Activated T-helper 1 cell treated with anti-CD3 and anti-CD28 coated beads, Interleukin-12 subunit alpha, Interleukin-12 subunit beta, Interleukin-2, Interleukin-4 antibody, amounts not matched to agents 30 ng/mL and 10 ng/mL and 1 ng/mL, durations not matched to agents 14 hours and 24 hours and 36 hours (primary cell): ENCODE measurements around the gene FBLN1. TPM values are rescaled to one million over a fixed set of nuclear protein-coding genes. Genes with fewer than 3 reads are reported as not detected.

Experiments used
- DNase-seq: peaks from one replicate; pipeline ENCODE4 v3.0.0; 2021; ENCODE audit warnings: low spot score
- H3K27ac Mint-ChIP-seq: one replicate; pipeline ENCODE4 v1.8.0; 2021; ENCODE audit warnings: mild to moderate bottlenecking, mixed read lengths
- H3K27me3 Mint-ChIP-seq: one replicate; pipeline ENCODE4 v1.8.0; 2022; ENCODE audit warnings: mild to moderate bottlenecking, moderate library complexity, mixed read lengths; ENCODE audit not compliant: insufficient read depth
- H3K36me3 Mint-ChIP-seq: one replicate; pipeline ENCODE4 v1.8.0; 2021; ENCODE audit warnings: low read depth, mixed read lengths
- H3K4me1 Mint-ChIP-seq: one replicate; pipeline ENCODE4 v1.8.0; 2021; ENCODE audit warnings: low read depth, mixed read lengths
- H3K4me3 Mint-ChIP-seq: one replicate; pipeline ENCODE4 v1.8.0; 2021; ENCODE audit warnings: mild to moderate bottlenecking, moderate library complexity, mixed read lengths
- H3K9me3 Mint-ChIP-seq: one replicate; pipeline ENCODE4 v1.8.0; 2021; ENCODE audit warnings: mixed read lengths
- intact Hi-C: fragments of 100-400 bp; cut with micrococcal nuclease; formaldehyde crosslinking; loops from one replicate; pipeline ENCODE4 v1.15.1; 2024
- total RNA-seq: library from RNA; stranded (reverse); gene quantifications from 2 replicates; pipeline ENCODE4 v1.2.3, GENCODE V29; 2022

The FBLN1 gene
- total RNA-seq, 1 donor from 2014 or later: not detected

DNA sequence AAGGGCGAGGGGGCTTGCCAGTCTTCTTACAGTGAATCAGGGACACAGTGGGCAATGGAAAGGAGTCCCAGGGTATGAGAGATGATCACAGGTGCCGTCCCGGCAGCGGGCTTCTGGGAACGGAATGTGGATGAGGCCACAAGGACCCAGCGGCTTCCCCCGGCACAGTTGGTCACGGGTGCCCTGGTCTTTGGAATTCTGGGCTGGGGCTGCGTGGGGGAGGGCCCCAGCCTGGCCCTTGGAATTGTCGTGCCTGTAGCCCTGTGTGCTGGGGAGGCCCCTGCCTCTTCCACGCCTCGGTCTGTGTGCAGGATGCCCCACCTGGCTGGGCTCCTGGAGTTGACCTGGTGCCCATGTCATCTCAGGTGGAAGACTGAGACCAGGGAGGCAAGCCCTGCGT, 76.6 kb downstream of the FBLN1 start:
- DNase-seq: no peak
- H3K27ac Mint-ChIP-seq: no peak overlapping the region
- no peak overlapping the region for H3K4me3 Mint-ChIP-seq
- peaks cover 4% of the 10 kb centered on the region for H3K4me1 Mint-ChIP-seq
- intact Hi-C loops: loop anchor here (2.0 to 10.0 kb wide), 3 partner anchors 65 to 525 kb away; no protein-coding TSS in a partner anchor
- no peaks in the 10 kb centered on the region for H3K36me3 Mint-ChIP-seq
- H3K27me3 Mint-ChIP-seq: peaks cover 12% of the 10 kb centered on the region
- H3K9me3 Mint-ChIP-seq: no peaks in the 10 kb centered on the region

DNA sequence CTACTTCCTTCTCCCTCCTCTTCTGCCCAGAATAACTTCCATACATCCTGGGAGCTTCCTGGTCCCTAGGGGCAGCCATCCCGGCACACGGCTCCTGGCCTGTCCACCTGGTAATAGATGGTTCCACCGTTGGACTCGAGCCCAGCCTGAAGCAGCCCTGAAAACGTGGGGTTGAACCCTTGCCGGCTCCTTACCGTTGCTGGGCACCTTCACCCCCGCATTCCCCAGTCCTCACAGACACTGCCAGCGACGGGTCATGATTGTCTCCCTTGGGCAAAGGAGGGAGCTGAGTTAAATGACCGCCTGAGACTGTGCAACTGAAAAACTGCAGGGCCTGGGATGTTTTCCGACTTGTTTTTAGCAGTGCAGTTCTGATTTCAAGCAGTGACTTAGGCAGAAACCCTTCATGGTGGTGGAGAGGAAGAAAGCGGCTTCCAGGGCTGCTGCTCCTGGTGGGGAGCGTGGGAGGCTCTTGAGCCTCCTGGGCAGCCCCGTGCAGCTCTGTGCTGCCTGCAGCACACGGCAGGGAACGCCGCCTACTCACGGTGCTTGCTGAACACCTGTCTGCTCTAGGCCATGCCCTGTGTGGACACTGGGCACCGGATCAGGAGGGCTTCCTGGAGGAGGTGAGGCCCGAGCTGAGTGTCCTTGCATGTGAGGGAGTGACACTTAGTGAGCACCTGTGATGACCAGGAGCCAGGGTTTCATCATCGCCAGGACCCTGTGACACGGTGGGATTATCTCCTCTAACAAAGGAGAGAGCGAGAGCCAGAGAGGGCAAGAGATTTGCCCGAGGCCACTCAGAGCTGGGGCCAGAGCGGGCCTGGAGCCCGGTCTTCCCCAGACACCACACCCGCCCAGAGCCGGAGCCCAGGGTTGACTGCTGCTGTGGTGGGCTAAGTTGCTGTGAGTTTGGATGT, 77.4 kb downstream of the FBLN1 start:
- Mint-ChIP-seq H3K36me3 (no peaks in the 10 kb centered on the region), H3K27me3 (peaks cover 12% of the 10 kb centered on the region)
- intact Hi-C loops: loop anchor here (2.0 to 10.0 kb wide), 3 partner anchors 65 to 525 kb away; no protein-coding TSS in a partner anchor

DNA sequence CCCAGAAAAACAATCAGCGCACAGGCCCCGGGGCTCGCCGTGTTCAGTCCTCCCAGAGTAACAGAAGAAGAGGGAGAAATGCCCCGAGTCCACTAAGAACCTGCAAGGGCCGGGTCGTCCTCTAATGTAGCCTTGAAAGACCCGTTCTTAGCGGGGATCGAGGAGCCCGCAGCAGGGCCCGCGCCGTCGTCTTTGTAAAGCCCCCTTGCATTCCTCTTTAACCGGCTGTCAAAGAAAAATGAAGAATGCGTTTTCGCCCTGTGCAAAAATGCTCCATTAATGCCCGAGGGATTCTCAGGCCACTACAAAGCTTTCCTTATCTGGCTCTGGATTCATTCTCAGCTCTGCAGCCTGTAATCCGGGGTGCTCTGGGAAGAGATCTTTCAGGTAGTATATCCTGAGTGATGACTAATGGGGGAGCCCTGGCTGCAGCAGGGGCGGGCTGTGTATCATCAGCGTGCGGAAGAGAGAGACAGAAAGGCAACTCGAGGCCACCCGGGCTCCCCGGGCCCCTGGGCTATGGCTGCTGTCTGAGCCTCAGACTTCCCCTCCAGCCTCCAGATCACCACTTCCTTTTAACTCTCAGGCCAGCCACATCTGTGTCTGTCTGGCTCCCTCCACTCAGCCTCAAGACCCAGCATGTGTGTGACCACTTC, 78.2 kb downstream of the FBLN1 start:
- DNase-seq: no peak
- intact Hi-C loops: no loop called here
- Mint-ChIP-seq H3K4me3 (no peak overlapping the region), H3K4me1 (peaks cover 4% of the 10 kb centered on the region), H3K27me3 (peaks cover 12% of the 10 kb centered on the region), H3K9me3 (no peaks in the 10 kb centered on the region), H3K27ac (no peak overlapping the region), H3K36me3 (no peaks in the 10 kb centered on the region)

More for the DNA sequence above, 77.4 kb downstream of the FBLN1 start:
- Mint-ChIP-seq H3K9me3 (no peaks in the 10 kb centered on the region), H3K4me3 (no peak overlapping the region), H3K27ac (no peak overlapping the region), H3K4me1 (peaks cover 4% of the 10 kb centered on the region)
- no peak for DNase-seq

DNA sequence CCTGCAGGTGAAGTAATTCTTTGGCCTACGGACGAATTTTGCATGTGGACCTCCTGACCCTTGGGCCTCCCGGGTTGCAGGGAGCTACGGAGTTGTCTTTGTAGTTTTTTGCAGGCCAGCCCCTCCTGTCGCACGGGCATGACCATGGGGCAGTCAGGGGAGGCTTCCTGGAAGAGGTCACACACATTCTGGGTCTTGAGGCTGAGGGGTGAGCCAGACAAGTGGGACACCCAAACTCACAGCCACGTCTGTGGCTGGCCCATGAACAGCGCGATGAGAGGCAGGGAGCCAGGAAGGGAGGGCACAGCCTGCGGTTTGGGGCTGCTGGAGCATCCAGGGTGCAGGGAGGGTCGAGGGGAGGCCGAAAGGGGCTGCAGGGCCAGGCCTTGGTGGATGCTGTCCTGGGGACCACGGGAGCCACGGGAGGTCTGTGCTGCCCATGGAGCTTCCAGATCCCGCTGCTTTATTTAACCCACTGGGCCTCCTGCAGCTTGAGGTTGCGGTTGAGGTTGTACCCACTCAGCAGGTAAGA, 78.9 kb downstream of the FBLN1 start:
- intact Hi-C loops: no loop called here

DNA sequence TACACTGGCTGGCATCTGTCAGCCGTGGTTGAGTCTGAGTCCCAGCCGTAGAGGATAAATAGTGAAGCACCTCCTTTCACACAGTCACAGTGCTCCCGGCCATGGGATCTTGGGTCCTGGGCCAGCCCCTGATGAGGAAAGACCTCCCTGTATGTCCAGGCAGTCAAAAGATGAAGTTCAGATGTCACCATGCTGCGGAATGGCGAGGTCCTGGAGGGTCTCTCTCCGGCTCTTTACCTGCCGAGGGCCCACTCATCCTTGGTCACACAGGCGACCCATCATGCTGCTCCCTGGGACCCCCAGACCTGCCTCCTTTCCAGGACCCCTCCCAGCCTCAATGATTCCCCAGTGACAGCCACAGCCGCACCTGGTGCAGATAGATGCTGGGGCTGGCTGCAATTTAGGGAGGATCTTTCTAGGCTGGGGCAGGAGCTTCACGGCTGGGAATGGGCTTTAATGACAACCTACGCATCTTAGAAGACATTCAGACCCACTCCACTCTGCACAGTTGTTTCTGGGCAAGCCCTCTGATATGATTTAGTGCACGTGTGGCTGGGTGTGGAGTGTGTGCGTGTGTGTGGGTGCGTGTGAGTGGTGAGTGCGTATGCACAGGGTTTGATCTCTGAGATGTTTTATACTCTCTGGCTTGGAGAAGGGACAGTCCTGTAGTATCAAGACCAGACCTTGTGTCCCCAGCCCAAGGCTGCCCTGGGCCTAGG, 79.7 kb downstream of the FBLN1 start:
- Mint-ChIP-seq H3K9me3 (no peaks in the 10 kb centered on the region), H3K36me3 (no peaks in the 10 kb centered on the region), H3K4me1 (peaks cover 4% of the 10 kb centered on the region), H3K4me3 (no peak overlapping the region), H3K27me3 (peaks cover 7% of the 10 kb centered on the region), H3K27ac (no peak overlapping the region)
- intact Hi-C loops: no loop called here
- DNase-seq: no peak

More for the DNA sequence above, 78.9 kb downstream of the FBLN1 start:
- H3K4me3 Mint-ChIP-seq: no peak overlapping the region
- DNase-seq: no peak
- H3K27ac Mint-ChIP-seq: no peak overlapping the region
- peaks cover 4% of the 10 kb centered on the region for H3K4me1 Mint-ChIP-seq
- H3K27me3 Mint-ChIP-seq: peaks cover 8% of the 10 kb centered on the region
- no peaks in the 10 kb centered on the region for H3K36me3 Mint-ChIP-seq
- H3K9me3 Mint-ChIP-seq: no peaks in the 10 kb centered on the region

DNA sequence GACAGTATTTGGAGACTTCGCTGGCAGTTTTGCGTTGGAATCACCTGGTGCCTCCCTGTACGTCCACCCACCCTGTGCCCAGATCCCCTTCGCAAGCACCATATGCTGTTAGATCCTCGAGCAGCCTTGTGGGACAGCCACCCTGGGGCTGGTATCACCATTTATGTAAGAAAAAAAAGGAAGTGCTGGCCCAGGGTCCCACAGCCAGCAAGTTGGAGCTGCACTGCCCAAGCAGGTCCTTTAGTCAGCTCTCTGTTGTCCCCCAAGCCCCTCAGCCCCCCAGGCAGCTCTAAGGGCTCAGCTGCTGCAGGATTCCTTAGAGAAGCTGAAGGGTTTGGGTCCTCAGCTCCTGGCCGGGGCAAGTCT, 80.3 kb downstream of the FBLN1 start:
- no peak overlapping the region for H3K4me3 Mint-ChIP-seq
- H3K9me3 Mint-ChIP-seq: no peaks in the 10 kb centered on the region
- H3K36me3 Mint-ChIP-seq: no peaks in the 10 kb centered on the region
- peaks cover 8% of the 10 kb centered on the region for H3K27me3 Mint-ChIP-seq
- no peak overlapping the region for H3K27ac Mint-ChIP-seq
- DNase-seq: no peak
- H3K4me1 Mint-ChIP-seq: peaks cover 4% of the 10 kb centered on the region
- intact Hi-C loops: no loop called here

DNA sequence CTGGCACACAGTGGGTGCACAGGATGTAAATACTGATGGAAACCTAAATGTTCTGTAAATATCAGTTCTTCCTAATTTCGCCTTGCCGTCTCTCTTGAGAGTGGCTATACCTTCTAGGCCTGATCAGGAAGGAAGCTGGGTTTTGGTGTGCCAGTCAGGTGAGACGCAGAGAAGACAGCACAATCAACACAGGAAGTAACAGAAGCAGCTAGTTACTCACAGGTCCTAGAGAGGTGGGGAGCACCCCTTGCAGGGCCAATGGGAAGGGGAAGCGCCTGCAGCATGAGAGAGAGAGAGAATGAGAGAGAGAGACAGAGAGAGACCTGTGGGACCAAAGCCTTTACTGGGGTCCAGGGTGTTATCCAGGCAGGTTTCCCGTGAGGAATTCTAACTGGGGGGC, 80.8 kb downstream of the FBLN1 start:
- no peaks in the 10 kb centered on the region for H3K36me3 Mint-ChIP-seq
- intact Hi-C loops: no loop called here

DNA sequence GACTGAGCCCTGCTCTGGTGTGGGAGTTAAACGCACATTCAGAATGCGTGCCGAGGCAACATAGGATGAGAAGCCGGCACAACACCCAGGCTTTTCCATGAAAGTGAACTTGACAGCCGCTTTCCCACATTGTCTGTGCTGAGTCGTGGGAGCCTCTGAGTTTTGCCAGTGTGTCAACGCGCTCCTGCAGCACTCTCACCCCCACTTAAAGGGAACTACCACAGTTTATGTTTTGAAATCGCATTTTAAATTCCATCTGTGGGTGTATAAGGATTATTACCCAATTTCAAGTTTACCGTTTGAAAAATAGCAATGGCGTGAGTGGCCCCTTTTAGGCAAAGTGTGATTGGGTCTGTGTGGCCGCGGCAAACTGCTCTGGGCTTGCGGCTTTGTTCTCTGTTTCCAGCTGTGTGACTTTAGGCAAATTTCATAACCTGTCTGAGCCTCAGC, 81.5 kb downstream of the FBLN1 start:
- Mint-ChIP-seq H3K27me3 (peaks cover 4% of the 10 kb centered on the region), H3K4me3 (no peak overlapping the region), H3K4me1 (peaks cover 4% of the 10 kb centered on the region), H3K27ac (no peak overlapping the region), H3K36me3 (no peaks in the 10 kb centered on the region), H3K9me3 (no peaks in the 10 kb centered on the region)
- intact Hi-C loops: no loop called here
- no peak for DNase-seq

More for the DNA sequence above, 80.8 kb downstream of the FBLN1 start:
- H3K27ac Mint-ChIP-seq: peak overlapping the region; percentile 21
- peaks cover 4% of the 10 kb centered on the region for H3K4me1 Mint-ChIP-seq
- H3K4me3 Mint-ChIP-seq: no peak overlapping the region
- H3K27me3 Mint-ChIP-seq: peaks cover 7% of the 10 kb centered on the region
- H3K9me3 Mint-ChIP-seq: no peaks in the 10 kb centered on the region
- no peak for DNase-seq

DNA sequence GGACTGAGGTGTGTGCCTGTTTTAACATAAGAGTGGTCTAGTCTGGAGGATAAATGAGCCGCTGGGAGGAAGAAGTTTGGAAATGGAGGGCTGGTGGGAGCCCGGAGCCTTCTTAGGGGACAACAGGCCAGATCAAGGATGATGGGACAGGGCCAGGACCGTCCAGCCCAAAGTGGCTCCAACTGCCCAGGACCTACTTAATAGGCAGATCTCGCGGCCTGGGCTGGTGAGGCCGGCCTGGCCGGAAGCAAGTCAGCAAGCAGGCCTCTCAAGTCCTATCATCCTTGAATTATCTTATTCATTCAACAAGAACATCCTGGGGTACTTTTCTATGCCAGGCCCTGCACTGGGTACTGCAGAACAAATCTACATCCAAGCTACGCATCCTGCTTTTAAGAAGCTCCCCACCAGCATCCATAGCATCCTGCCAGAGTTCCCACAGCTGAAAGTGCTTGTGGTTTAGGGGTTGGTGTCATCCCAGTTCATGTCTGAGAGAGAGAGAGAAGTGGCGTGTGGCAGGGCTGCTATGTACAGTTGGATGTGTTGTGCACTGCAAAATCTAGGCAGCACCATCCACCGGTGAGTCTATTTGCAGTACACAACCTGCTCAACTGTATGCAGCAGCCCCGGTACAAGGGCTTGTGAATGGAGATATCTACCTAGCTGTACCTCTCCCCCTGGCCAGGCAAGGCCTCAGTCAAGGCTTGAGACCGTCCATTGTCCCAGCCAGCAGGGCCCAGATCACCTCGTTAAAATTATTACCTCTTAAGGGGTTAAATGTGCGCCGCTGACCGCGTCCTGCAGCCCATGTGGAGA, 82.1 kb downstream of the FBLN1 start:
- H3K4me1 Mint-ChIP-seq: peaks cover 4% of the 10 kb centered on the region
- no peak overlapping the region for H3K27ac Mint-ChIP-seq
- no peaks in the 10 kb centered on the region for H3K36me3 Mint-ChIP-seq
- peaks cover 2% of the 10 kb centered on the region for H3K27me3 Mint-ChIP-seq
- H3K9me3 Mint-ChIP-seq: no peaks in the 10 kb centered on the region
- no peak for DNase-seq
- intact Hi-C loops: no loop called here
- H3K4me3 Mint-ChIP-seq: no peak overlapping the region

DNA sequence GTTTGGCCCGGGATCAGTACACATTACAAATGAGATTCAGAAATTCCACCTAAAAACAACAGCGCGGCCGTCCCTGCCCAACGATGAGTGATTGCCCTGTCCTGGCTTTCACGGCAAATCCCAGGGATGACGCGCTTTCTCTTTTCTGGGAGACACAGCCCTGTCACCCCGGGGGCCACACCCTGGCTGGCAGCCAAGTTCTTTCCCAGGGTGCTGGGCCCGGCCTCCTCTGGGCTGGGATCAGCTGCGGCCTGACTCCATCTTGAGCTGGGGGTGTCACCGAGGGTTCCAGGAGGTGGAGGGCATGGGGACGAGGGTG, 82.7 kb downstream of the FBLN1 start:
- peaks cover 4% of the 10 kb centered on the region for H3K4me1 Mint-ChIP-seq
- no peak overlapping the region for H3K4me3 Mint-ChIP-seq

DNA sequence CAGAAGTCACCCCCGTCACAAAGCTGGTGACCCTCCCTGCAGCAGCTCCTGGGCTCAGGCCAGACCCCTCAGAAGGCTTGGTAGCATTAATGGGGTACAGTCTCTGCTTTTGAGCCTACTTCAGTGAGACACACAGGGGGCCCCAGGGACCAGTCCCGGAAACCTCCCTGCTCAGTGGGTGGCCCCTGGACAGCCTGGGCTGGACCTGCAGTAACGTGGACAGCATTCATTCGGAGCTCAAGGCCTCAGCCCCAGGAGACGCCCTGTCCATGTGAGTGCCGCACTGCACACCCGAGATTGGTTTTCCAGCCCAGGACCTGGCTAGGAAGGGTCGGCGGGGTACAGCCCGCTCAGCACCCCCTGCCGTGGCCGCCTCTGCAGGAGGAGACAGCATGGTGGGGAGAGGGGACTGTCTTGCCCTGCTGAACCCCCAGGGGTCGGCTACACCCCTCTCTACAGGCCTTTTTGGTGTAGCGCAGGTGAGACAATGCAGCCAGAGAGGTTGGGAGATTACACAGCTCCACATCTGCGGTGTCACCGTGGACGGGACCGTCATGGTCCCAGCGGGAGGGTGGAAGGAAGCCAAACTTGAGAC, 83.4 kb downstream of the FBLN1 start:
- intact Hi-C loops: no loop called here
- Mint-ChIP-seq H3K9me3 (no peaks in the 10 kb centered on the region), H3K27ac (no peak overlapping the region), H3K4me3 (no peak overlapping the region), H3K4me1 (peaks cover 4% of the 10 kb centered on the region), H3K27me3 (peaks cover 2% of the 10 kb centered on the region), H3K36me3 (no peaks in the 10 kb centered on the region)
- no peak for DNase-seq

More for the DNA sequence above, 82.7 kb downstream of the FBLN1 start:
- intact Hi-C loops: no loop called here
- Mint-ChIP-seq H3K9me3 (no peaks in the 10 kb centered on the region), H3K36me3 (no peaks in the 10 kb centered on the region), H3K27me3 (peaks cover 2% of the 10 kb centered on the region), H3K27ac (no peak overlapping the region)
- no peak for DNase-seq
